Cardiac muscle cell (in vitro differentiated cells and primary cell): ENCODE data around the gene METTL13. TPM values are rescaled to one million over a fixed set of nuclear protein-coding genes. Genes with fewer than 3 reads are reported as not detected.

Experiments used
- DNase-seq, 2 donors: peaks; one replicate each; pipeline versions ENCODE4 v3.0.0 to v3.0.0-alpha.2; 2010 to 2017; ENCODE audit warnings: low read depth in 1 of 2, low spot score in 1 of 2
- H3K27ac ChIP-seq: fragments of 200-600 bp; sonication (generic); 2 replicates; pipeline ENCODE4 v1.5.1; 2016
- H3K27me3 ChIP-seq: fragments of 200-600 bp; sonication (generic); 2 replicates; pipeline ENCODE4 v1.6.0; 2016; ENCODE audit warnings: control low read depth
- H3K36me3 ChIP-seq: fragments of 200-600 bp; sonication (generic); 2 replicates; pipeline ENCODE4 v1.5.1; 2016; ENCODE audit warnings: control low read depth
- H3K4me1 ChIP-seq: fragments of 200-600 bp; sonication (generic); 2 replicates; pipeline ENCODE4 v1.8.1; 2017; ENCODE audit warnings: low read depth, mild to moderate bottlenecking, mixed run types
- H3K4me3 ChIP-seq: fragments of 200-600 bp; sonication (generic); 2 replicates; pipeline ENCODE4 v1.5.1; 2016; ENCODE audit warnings: mild to moderate bottlenecking
- H3K9me3 ChIP-seq: fragments of 200-600 bp; sonication (generic); 2 replicates; pipeline ENCODE4 v1.5.1; 2017; ENCODE audit warnings: low read depth, mild to moderate bottlenecking, control low read depth
- polyA plus RNA-seq: library from polyadenylated mRNA; unstranded; fragments of >200 nt; fragmentation: Nextera tagmentation; extraction: Ambion mirVana; gene quantifications from 2 replicates; pipeline ENCODE4 v1.2.1, GENCODE V29; 2016
- total RNA-seq: library from RNA; depleted of rRNA; stranded (reverse); fragments of >200 nt; gene quantifications from 2 replicates; pipeline ENCODE4 v1.2.3, GENCODE V29; 2016
- TF ChIP-seq, protein P1 (sequence below): IDR thresholded peaks from 2 replicates; pipeline ENCODE4 v1.5.1; 2012; ENCODE audit warnings: low read depth, mild to moderate bottlenecking, low read length

Gene METTL13
- total and polyA plus RNA-seq, 2 experiments from 2014 or later = 19.1 to 21.6 TPM

DNA sequence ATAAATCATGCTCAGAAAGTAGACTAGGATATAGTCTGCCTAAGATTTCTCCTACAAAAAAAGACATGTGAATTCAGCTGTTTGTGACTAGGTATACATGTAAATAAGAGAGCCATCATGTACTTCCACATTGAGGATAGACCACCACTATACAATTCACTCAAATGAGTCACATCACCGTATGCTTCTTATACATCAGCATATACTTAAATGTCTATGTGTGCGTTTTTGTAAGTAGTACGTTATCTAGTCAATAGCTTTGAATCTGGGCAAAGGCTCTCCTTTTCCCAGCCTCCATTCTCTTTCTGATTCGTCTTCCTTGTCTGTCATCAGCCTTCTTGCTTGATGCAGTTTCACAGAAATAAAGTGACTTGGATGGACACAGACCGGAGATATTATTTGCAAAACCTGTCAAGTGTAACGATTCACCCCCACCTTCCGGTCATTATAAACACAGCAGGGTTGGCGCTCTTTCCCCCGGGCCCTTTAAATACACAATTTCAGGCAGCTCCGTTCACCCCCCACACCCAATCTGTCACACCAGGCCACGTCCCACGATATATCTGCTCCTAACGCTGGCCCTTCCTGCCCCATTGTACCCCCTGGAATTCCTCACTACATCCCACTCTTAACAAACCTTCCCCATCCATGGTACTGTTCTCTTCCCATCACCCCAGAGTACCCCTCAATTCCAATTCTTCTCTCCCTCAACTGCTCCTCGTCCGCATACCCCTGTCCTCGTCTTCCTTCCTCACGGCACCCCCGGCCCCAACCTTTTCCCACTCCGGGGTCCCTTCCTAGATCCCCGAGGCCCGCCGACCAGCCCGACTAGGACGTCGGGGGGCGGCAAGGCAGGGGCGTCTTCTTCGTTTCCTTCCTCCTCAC is 40.2 kb upstream of the METTL13 start:
- Histone ChIP-seq H3K36me3 (peaks cover 14% of the 10 kb centered on the region), H3K27me3 (no peaks in the 10 kb centered on the region), H3K4me3 (peak overlapping the region; percentile 84), H3K4me1 (peaks cover 18% of the 10 kb centered on the region), H3K27ac (peak overlapping the region; percentile 92), H3K9me3 (no peaks in the 10 kb centered on the region)
- TF ChIP-seq, protein P1, sequence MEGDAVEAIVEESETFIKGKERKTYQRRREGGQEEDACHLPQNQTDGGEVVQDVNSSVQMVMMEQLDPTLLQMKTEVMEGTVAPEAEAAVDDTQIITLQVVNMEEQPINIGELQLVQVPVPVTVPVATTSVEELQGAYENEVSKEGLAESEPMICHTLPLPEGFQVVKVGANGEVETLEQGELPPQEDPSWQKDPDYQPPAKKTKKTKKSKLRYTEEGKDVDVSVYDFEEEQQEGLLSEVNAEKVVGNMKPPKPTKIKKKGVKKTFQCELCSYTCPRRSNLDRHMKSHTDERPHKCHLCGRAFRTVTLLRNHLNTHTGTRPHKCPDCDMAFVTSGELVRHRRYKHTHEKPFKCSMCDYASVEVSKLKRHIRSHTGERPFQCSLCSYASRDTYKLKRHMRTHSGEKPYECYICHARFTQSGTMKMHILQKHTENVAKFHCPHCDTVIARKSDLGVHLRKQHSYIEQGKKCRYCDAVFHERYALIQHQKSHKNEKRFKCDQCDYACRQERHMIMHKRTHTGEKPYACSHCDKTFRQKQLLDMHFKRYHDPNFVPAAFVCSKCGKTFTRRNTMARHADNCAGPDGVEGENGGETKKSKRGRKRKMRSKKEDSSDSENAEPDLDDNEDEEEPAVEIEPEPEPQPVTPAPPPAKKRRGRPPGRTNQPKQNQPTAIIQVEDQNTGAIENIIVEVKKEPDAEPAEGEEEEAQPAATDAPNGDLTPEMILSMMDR = peak; percentile 14
- DNase-seq = peak; percentile 41 to 44

- DNase-seq = peak; percentile 87 to 94
- H3K4me1 ChIP-seq = peaks cover 18% of the 10 kb centered on the region
- H3K27ac ChIP-seq = peak within 1 kb of the TSS; percentile 92
- H3K4me3 ChIP-seq = peak within 1 kb of the TSS; percentile 84
- TF ChIP-seq, protein P1 = no peak
- H3K36me3 ChIP-seq = peaks cover 6% of the 10 kb centered on the region
- no peaks in the 10 kb centered on the region for H3K27me3 ChIP-seq
- no peaks in the 10 kb centered on the region for H3K9me3 ChIP-seq
Measured at GRCh38 chr1:171741872-171742576, 39.4 kb upstream of the METTL13 start, which contains the start of gene VAMP4. VAMP4 (minus strand) TSS chr1:171742065; CDS start chr1:171738414, 3,651 bp downstream.

DNA sequence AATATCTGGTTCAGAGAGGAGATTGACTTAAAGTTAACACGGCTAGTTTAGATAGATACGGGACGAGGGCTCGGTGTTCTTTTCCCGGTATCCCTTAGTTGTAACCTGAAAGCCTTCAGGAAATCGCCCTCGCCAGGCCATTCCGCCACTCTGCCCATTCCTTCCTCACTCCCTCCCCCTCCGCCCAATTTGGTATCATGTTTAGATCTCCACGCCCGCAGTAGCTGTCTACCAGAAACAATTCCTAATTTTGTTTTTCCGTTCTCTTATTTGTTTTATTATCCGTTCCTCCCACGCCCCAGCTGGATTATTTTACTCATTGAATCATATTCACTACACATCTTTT is 38.9 kb upstream of the METTL13 start:
- Histone ChIP-seq H3K4me1 (peaks cover 18% of the 10 kb centered on the region), H3K27me3 (no peaks in the 10 kb centered on the region), H3K9me3 (no peaks in the 10 kb centered on the region), H3K4me3 (peak overlapping the region; percentile 84), H3K27ac (peak overlapping the region; percentile 92), H3K36me3 (peaks cover under 1% of the 10 kb centered on the region)
- TF ChIP-seq, protein P1 = no peak
- peak; percentile 44 to 62 for DNase-seq

DNA sequence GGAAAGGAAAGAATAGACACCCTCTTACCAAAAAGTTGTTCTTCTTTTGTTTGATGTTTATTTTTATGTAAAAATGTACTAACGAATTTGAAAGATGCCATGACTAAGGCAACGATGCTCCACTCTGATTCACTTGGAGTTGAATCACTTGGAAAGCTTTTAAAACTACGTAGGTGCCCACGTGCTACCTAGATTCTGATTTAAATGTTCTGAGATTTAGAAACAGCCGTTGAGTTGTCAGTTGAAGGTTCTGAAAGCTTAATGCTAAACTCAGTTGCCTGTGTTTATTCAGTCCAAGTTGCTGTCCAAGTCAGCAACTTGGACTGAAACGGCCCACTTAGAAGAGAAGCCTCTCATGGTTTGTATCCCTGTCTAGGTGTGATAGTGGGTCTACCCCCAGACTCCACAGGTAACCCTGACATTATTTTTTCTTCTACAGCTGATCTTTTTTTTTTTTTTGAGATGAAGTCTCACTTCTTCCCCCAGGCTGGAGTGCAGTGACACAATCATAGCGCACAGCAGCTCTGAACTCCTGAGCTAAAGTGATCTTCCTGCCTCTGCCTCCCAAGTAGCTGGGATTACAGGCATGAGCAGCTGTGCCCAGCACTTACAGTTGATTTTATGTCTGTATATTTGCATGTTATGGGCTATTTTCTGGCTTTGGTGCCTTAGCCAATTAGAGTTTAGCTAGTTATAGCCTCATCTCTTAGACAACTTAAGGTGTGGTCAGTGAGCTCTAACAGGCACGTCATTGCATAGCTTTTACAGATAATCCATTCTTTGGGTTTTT is 38.2 kb upstream of the METTL13 start:
- DNase-seq = peak; percentile 35 to 68
- H3K9me3 ChIP-seq = no peaks in the 10 kb centered on the region
- peak overlapping the region; percentile 92 for H3K27ac ChIP-seq
- peak overlapping the region; percentile 84 for H3K4me3 ChIP-seq
- TF ChIP-seq, protein P1 = no peak
- H3K4me1 ChIP-seq = peaks cover 18% of the 10 kb centered on the region
- no peaks in the 10 kb centered on the region for H3K27me3 ChIP-seq
- H3K36me3 ChIP-seq = no peaks in the 10 kb centered on the region

DNA sequence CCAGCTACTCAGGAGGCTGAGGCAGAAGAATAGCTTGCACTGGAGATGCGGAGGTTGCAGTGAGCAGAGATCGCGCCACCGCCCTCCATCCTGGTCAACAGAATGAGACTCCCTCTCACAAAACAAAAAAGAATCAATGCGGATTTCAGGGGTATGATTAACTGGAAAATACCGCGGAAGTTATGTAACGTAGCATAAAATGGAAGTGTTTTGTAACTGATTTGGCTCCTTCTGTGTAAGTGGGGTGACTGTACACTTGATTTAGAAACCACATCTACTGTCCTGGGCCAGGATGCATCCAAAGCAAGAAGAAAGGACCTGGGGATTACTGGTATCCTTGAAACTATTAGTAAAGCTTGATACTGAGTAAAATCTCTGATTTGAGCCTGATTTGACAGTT is 36.5 kb upstream of the METTL13 start:
- Histone ChIP-seq H3K27me3 (no peaks in the 10 kb centered on the region), H3K27ac (peak overlapping the region; percentile 92), H3K36me3 (no peaks in the 10 kb centered on the region), H3K4me3 (no peak overlapping the region), H3K4me1 (peaks cover 18% of the 10 kb centered on the region), H3K9me3 (no peaks in the 10 kb centered on the region)
- DNase-seq = peak in 1 of 2 donors; percentile 5
- TF ChIP-seq, protein P1 = no peak
